NCI-H2171 treated with DMSO at 0.1 percent for 48 hours (cell line): ENCODE results near the gene ODF2.
"Not testable (repeated sequence)": the region's sequence is repeated elsewhere in the genome, so short reads cannot be mapped to it uniquely, and the experiment has no call there.

Source experiments
- DNase-seq: peaks from one replicate; lab custom pipeline; 2025; lab: John Stamatoyannopoulos, UW

The ODF2 gene

DNA sequence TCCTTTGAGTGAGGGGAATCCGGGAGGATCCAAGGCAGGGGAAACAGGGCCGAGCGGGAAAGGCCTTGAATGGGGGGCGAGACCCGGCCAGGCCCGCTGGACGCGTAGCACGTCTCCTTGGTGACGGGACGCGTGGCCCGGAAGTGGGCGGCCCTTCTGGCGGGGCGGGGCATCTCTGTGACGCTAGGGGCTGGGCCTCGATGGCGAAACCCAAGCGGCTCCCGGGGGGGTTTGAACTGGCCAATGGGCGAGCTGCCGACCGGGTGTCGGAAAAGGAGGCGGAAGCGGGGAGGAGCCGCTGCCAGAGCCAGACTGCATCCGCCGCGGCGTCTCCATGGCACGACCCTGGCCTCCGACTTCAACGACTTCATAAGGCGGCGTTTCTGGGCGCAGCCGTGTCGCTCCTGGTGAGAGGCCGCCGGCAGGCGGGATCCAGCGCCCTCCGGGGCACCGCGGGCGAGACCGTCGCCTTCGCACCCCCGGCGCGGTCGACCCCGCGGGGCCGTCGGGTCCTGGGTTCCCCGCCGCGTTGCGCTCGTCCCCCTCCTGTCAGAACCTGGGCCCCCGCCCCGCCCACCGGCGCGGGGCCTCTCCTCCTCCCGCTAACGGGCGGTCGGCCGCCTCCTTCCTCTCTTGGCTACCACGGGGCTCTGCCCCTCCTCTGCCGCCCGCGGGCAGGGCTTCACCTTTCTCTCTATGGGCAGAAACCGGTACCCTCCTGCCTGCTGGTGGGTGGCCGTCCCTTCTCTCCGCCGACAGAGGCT lies at the start of gene ODF2:
TSS of gene ODF2 (plus strand) at position 158 of the 764 bp plus-strand sequence. CDS start at position 244, 86 bp downstream.
- DNase-seq: peak; percentile 98

DNA sequence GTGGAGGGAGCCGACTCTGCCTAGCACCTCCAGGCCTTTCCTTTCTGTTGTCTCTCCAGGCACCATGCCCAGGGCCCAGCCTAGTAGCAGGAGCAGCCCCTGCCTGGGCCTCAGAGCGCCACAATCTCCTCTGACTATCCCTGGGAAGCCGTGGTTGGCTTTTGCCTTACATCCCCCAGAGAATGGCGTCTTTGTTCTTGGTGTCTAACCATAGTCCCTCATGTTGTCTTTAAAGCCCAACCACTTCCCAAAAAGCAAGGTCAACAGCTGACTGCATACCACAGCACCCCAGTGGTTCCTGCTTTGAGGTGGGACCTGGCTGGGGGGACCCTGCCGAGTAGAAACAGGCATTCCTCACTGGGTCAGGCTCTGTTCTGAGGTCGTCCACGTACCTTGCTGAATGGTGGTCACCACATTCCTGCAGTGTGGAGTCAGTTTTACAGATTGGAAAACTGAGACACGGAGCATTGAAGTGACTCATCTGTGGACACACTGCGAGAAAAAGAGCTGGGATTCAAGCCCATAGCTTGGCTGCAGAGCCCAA lies 48.9 kb upstream of the ODF2 start:
- no peak for DNase-seq

DNA sequence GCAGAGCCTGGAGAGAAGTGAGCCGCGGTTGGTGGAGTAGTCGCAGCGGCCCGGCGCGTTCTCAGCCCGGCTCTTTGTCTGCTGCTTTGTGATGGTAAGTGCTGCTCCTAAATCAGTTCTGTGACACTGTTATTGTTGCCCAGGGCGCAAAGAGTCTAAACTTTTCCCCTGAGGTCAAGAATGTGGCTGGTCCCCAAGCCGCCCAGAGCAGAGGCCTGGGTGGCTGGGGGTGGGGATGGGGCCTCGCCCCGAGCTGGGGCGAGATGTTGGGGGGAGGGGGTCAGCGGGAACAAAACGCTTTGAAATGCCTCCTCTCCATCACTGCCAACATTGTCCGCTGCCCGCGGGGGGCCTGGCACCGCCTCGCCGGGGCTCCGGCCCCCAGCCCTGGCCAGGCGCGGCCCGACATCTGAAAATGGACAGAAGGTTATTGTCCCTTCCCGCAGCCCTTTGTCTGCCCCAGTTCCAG lies 46.8 kb upstream of the ODF2 start:
- no peak for DNase-seq

DNA sequence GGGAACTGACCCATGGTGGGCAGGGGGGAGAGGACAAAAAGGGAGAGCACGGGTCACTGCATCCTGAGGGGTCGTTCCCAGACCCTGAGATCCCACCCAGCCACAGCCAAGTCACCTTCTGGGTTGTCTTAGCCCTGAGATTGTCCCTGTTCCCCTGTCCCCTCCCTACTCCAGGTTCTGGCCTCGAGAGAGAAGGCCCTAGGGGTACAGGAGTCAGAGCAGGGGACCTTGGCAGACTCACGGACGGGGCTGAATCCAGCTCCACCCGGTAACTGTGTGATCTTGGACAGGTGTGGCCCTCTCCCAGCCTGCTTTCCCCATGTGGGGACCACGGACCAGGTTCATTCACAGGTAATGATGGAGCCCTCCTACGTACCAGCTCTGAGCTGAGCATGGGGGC lies 46.4 kb upstream of the ODF2 start:
- no peak for DNase-seq

DNA sequence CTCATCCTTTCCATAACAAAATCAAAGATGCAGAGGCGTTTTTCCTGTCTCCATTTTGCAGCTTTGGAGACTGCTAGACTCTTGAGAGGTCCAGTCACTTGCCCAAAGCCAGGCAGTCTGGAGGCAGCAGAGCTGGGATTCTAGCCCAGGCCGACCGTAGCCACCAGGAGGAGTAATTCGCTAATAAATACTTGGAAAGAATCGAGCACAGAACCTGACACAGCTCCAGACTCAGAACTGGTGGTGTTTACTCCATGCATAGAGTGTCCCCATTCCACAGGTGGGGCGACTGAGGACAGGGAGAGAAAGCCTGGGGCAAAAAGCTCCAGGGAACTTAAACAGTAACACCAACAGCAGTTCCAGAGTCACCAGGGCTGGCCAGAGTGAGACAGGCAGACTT lies 45.8 kb upstream of the ODF2 start:
- no peak for DNase-seq

DNA sequence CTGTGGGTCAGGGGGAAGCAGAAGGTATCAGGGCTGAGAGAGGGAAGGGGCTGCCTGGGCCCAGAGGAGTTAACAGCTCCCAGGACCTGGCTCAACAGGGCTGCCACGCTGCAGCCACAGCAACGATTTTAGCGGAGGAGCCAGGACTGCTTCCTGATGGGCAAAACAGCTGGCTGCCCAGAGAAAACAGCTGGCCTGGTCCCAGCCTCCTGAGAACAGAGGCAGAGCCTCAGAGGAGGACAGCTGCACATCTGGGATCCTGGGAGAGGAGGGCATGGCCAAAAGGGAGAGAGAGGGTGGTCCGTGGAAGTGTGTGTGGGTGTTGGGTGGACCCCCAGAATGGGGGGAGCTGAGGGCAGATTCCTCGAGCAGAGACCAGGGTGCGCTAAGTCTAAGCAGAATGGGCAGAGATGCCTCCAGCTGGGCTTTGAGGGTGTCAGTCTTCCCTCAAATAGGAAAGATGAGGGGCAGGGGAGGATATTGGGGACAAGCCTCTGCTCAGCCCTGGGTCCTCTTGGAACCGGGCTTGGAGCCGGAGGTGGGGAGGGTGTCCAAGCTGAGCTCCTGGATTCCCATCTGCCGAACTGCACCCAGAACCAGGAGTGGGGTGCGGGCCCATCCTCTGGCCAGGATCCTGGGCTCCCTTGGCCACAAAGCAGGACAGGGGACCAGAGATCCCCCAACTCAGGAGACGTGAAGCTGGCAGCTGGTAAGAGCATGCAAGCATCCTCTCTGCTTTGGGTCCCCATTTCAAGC lies 44.3 kb upstream of the ODF2 start:
- DNase-seq: no peak

DNA sequence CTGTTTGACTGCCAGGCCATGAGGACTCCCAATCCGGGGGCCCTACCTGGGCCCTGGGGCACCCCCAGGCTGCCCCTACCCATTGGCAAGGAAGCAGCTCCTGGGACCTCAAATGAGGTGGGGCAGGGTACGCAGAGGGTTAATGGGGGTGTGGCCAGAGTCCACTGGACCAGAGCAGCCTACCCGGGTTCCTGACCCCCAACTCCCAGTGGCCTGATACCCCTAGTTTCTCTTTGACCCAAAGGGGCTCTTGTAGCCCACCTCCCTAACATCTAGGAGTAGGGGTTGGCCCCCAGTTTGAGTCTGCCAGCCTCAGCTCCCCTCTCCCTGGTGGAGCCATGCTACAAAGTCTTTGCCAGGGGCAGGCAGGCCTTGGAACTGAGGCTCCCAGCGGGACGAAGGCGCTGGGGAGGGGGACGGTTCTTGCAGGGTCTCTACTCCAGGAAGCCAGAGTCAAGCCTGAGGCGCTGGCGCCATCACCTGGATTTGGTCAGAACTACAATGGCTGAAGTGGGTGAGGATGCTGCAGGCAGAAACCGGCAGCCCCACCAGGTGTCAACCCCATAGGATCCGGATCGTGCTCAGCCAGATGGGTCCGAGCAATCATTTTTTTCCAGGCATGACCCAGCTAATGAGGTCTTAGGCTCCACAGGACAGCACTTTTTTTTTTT lies 43.6 kb upstream of the ODF2 start:
- DNase-seq: peak; percentile 58

DNA sequence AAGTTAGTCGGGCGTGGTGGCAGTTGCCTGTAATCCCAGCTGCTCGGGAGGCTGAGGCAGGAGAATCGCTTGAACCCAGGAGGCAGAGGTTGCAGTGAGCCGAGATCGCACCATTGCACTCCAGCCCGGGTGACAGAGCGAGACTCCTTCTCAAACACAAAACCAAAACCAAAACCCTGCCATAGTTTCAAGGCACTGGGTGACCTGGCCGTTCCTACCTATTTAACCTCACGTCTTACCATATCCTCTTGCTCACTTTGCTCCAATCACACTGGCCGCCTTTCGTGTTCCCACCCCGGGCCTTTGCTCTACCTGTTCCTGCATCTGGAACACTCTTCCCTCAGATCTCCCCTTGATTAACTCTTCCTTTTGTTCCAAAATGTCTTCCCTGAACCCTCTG lies 42.1 kb upstream of the ODF2 start:
- not testable (repeated sequence) for DNase-seq

DNA sequence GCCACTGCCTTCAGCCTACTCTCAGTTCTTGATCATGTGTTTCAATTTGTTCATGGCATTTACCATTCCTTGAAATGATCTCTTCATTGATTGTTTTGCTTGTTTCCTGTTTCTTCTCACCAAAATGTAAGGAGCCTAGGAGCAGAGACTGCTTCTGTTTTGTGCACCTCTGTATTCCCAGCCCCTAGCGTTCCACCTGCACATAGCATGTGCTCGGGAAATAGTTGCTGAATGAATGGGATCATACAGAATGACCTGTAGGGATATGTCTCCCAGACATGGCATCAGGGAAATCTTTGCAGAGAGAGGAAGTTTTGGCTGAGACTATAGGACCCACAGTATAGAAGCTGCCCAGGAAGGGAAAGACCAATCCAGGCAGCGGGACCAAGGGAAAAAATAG lies 41.3 kb upstream of the ODF2 start:
- no peak for DNase-seq

DNA sequence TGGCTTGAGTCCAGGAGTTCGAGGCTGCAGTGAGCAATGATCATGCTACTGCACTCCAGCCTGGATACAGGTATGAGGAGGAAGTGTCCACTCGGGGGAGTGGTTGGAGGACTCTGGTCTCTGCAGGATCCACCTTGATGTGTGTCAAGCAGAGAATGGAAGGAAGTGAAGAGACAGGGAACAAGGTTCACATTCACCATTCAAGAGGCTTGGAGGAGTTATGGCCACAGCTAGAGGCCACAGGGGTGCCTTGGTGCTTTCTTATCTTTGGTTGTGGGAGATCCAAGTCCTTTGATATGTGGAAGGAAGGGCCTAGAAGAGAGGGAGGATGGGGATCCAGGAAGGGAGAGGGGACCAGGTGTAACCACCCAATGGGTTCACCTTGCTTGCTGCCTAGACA lies 40.5 kb upstream of the ODF2 start:
- no peak for DNase-seq

DNA sequence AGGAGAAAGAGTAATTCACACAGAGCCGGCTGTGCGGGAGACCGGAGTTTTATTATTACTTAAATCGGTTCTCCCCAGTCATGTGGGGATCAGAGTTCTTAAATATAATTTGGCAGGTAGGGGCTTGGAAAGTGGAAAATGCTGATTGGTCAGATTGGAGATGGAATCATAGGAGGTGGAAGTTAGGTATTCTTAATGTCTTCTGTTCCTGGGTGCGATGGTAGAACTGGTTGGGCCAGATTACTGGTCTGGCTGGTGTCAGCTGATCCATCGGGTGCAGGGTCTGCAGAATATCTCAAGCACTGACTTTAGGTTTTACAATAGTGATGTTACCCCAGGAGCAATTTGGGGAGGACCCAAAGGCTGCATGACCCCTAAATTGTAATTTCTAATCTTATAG lies 39.8 kb upstream of the ODF2 start:
- DNase-seq: no peak

DNA sequence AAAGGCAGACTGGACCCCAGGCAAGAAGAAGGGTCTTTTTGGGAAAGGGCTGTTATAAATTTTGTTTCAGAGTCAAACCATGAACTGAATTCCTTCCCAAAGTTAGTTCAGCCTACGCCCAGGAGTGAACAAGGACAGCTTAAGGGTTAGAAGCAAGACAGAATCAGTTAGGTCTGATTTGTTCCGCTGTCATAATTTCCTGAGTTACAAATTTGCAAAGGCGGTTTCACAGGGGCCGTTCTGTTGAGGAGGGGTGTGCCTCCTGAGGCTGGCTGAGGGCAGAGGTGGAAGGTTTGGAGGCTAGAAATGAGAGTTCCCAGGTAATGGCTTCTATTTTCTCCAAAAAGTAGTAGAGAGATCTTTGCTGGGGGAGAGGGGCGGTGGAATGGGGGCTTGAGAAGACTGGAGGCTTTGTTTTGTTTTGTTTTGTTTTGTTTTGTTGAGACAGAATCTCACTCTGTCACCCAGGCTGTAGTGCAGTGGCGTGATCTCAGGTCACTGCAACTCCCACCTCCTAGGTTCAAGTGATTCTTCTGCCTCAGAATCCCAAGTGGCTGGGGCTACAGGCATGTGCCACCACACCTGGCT lies 39.3 kb upstream of the ODF2 start:
- no peak for DNase-seq

DNA sequence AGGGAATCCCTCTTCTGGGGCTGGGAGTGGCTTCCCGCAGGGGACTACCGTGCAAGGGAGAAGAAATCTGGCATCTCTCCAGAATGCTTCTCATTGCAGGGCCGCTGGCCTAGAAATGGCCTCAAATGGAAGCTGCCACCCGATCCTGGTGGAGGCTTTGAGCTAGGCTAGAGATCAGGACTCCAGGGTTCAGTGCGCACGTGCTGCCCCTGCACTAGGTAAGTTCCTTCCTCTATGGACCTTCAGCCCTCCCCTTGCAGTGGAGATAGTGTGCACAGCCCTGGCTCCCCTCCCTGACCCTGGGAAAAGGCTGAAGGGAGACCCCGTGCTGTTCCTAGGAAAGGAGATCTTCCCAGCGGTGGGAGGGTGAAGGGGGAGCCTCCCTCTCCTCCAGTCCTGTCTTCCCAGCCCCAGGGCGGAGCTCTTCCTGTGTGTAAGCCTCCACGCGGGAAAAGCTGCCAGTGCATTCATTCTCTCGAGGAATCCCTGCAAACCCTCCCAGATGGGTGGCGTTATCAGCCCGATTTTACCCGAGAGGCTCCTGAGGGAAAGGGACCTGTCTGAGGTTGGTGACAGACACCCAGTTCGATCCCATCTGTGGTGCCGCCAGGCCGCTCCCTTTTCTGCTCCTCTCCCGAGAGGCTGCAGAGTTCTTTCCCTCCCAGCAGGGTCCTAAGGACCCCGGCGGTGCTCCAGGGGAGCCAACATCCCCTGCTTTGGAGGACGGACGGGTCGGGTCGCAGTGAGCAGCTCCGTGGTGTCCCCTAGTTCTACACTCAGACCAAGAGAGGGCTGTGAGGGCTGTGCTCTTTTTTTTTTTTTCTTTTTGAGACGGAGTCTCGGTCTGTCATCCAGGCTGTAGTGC lies 36.5 kb upstream of the ODF2 start:
- peak; percentile 94 for DNase-seq

DNA sequence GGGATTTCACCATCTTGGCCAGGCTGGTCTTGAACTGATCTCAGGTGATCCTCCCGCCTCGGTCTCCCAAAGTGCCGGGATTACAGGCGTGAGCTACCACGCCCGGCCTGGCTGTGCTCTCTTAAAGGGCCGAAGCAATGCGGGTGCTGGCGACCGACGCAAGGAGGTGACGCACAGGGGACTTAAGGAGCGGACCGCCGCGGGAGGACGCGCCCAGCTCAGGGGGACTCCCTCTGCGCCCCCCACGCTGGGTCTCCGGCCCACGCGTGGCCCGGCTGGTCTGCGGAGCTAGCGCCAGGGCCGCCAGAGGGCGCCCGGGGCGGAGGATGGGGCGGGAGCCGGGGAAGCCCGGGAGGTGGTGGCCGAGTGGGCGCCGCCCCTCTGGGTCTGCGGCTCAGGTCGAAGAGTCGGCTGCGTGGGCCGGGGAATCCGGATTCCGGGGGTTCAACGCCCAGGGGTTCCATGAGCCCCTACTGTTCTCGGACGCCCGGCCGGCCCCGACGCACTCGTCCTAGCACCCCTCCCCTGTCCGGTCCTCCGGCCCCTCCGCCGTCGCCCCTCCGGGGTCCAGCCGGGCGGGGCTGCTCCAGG lies 35.7 kb upstream of the ODF2 start:
- DNase-seq: peak; percentile 72

DNA sequence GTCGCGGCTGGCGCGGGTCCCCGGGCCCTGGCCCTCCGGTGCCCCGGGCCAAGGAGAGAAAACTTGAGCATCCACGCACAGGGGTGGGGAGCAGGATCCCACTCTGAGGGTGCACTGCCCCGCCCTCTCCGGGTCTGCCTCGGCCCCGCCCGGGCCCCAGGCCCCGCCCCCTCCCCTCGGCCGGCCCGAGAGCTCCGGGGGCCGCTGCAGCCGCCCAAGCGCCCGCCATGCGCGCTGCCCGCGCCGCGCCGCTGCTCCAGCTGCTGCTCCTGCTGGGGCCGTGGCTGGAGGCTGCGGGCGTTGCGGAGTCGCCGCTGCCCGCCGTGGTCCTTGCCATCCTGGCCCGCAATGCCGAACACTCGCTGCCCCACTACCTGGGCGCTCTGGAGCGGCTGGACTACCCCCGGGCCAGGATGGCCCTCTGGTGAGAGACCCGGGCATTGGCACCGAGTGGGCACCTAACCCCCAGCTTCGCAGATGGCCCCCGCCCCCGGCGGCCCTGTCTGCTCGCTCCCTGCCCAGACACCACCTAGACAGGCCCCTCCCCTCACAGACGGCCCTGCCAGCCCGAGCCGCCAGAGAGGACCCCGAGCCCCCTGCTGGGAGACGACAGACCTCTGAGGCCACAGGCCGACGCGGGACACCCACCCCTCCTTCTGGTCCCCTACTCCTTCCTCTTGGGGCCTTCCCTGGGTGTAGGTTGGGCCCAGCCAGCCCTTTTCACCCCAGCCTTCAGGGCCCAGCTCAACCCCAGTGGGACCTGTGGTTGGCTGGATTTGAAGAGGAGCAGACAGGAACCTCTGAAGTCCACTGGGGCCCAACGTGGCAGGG lies 34.9 kb upstream of the ODF2 start, which contains the start of gene CERCAM:
TSS of gene CERCAM (plus strand) at position 207 of the 831 bp plus-strand sequence. CDS start at position 228, 21 bp downstream.
- peak; percentile 45 for DNase-seq

DNA sequence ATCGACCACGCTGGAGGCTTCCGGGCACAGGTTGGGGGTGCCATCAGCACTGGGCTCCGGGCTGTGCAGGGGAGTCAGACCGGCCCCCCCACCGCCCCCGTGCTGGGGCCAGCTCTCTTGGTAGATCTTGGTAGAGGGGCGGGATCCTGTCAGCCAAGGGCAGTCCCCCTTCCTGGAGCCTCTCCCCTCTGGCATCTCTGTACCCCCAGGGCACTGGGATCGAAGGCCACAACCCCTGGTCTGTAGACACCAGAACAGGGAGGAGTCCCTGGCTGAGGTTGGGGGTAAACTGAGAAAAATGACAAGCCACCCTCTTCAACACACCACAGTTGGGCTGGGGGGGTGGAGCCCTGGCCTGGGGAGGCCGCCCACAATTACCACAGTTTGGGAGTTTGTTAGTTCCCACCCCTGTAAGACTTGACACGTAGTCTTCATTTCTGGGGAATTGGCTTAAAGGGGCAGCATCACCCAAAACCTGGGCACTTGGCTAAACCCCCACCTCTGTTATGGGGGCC lies 34.3 kb upstream of the ODF2 start:
- DNase-seq: no peak

DNA sequence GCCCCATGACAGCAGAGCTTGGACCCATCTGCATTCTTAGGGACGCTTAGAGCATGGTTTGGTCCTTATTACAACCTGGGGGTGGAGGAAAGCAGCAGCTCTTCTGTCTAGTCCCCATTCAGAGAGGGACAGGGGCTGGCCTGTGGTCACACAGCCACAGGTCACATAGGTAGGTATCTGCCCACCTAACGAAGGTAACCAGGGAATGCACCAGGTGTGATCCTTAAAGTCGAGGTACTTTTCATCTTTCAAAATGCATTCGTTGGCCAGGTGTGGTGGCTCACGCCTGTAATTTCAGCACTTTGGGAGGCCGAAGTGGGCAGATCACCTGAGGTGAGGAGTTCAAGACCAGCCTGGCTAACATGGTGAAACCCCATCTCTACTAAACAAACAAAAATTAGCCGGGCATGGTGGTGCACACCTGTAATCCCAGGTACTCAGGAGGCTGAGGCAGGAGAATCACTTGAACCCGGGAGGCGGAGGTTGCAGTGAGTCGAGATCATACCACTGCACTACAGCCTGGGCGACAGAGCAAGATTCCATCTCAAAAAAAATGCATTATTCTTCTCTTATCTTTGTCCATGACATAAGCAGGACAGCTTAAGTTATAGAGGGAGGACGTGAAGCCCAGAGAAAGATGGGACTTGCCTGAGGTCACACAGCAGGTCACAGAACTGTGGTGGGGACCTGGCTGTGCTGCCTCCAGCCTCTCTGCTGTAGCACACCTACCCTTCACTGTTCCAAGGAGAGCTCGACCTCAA lies 33.6 kb upstream of the ODF2 start:
- not testable (repeated sequence) for DNase-seq

DNA sequence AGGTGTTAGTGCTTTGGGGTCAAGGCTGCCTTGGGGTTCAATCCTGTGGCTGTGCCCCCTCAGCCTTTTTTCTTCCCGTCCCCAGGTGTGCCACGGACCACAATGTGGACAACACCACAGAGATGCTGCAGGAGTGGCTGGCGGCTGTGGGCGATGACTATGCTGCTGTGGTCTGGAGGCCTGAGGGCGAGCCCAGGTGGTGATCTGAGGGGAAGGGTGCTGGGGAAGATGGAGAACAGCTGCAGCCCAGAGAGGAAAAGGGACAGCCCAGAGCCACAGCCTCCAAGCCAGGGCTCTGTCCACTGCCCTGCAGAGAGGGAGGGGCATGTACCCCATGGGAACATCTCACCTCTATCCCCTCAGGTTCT lies 33.0 kb upstream of the ODF2 start:
- DNase-seq: no peak

DNA sequence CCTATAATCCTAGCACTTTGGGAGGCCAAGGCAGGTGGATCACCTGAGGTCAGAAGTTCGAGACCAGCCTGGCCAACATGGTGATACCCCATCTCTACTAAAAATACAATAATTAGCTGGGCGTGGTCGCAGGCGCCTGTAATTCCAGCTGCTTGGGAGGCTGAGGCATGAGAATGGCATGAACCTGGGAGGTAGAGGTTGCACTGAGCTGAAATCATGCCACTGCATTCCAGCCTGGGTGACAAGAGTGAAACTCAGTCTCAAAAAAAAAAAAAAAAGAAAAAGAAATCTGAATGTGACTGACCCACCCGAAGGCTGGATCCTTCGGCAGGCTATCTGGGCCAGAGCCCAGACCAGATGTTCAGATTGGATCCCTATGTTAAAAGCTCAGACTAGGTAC lies 32.5 kb upstream of the ODF2 start:
- not testable (repeated sequence) for DNase-seq
